PC-3 (cell line): ENCODE results near the gene LPIN1.

Experiments used
- EZH2 ChIP-seq: fragments of 300-600 bp; sonication (generic); IDR thresholded peaks from one replicate; pipeline ENCODE4 v1.6.1; 2017; ENCODE audit warnings: antibody characterized with exemption, mild to moderate bottlenecking, low read length; ENCODE audit not compliant: unreplicated experiment
- EZH2phosphoT487 ChIP-seq: fragments of 300-600 bp; sonication (generic); IDR thresholded peaks from 2 replicates; pipeline ENCODE4 v1.6.1; 2018; ENCODE audit warnings: mild to moderate bottlenecking, antibody characterized with exemption, low read length, borderline replicate concordance
- TF ChIP-seq, protein P1 (sequence below): fragments of 300-600 bp; sonication (generic); conservative IDR thresholded peaks from 2 replicates; pipeline ENCODE4 v1.5.1; 2017; ENCODE audit warnings: antibody characterized with exemption, low read depth, mild to moderate bottlenecking, low read length

DNA sequence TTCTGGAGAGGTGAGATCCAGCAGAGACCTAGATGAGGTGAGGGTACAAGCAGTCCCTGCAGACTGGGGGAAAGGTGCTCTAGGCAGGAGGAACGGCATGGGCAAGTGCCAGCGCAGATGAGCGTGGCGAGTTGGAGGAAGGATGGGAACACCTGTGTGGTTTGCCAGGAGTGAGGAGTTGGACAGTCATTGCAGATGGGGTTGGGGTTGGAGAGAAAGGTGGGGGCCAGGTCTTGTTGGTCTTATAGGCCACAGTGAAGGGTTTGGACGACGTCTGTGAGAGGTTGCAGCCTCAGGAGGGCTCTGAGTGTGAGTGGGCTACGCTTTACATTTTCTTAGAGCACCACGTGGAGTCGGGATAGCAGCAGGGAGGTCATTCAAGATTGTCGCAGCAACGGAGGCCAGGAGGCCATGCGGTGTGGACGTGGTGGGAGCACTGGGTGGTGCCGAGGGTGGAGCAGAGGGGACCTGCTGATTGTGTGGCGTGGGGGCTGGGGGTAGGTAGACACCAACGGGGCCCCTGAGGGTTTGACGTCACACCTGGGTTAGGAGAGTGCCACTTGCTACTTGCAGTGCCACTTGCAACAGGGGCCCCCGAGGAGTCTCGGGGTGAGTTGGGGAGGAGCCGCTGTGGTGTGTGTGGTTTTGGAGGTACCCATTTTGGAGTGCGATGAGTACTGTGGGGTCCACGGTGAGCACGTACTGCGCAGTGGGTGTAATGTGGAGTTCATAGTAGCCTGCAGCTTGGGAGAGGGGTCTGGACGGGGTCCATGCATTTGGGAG, 66.2 kb downstream of the LPIN1 start:
- no peak for TF ChIP-seq EZH2phosphoT487
- no peak for TF ChIP-seq EZH2
- TF ChIP-seq, protein P1, sequence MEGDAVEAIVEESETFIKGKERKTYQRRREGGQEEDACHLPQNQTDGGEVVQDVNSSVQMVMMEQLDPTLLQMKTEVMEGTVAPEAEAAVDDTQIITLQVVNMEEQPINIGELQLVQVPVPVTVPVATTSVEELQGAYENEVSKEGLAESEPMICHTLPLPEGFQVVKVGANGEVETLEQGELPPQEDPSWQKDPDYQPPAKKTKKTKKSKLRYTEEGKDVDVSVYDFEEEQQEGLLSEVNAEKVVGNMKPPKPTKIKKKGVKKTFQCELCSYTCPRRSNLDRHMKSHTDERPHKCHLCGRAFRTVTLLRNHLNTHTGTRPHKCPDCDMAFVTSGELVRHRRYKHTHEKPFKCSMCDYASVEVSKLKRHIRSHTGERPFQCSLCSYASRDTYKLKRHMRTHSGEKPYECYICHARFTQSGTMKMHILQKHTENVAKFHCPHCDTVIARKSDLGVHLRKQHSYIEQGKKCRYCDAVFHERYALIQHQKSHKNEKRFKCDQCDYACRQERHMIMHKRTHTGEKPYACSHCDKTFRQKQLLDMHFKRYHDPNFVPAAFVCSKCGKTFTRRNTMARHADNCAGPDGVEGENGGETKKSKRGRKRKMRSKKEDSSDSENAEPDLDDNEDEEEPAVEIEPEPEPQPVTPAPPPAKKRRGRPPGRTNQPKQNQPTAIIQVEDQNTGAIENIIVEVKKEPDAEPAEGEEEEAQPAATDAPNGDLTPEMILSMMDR, result no peak
